Spleen (tissue), 11 donors: ENCODE measurements around the gene C11orf42. TPM values are rescaled to one million over a fixed set of nuclear protein-coding genes. Genes with fewer than 3 reads are reported as not detected.

Experiments
- DNase-seq: peaks from one replicate; pipeline ENCODE4 v3.0.0-alpha.2; 2020
- H3K27ac ChIP-seq, 8 donors: fragments of 200-600 bp; sonication (generic) in 7 of 8; 1 replicate in 4 of 8; 2 replicates in 4 of 8; pipeline versions ENCODE4 v1.5.0 to v1.8.0; 2016 to 2021; ENCODE audit warnings: inconsistent platforms in 4 of 8, mild to moderate bottlenecking in 4 of 8, moderate library complexity in 1 of 8
- H3K27me3 ChIP-seq, 7 donors: fragments of 200-600 bp; sonication (generic) in 6 of 7; replicated peaks in 1 of 7; 1 replicate in 4 of 7; 2 replicates in 3 of 7; pipeline versions ENCODE4 v1.5.0 to v1.8.0; 2016 to 2021; ENCODE audit warnings: inconsistent platforms in 3 of 7, mild to moderate bottlenecking in 1 of 7
- H3K36me3 ChIP-seq, 6 donors: fragments of 200-600 bp; sonication (generic) in 5 of 6; 1 replicate in 4 of 6; 2 replicates in 2 of 6; pipeline versions ENCODE4 v1.5.0 to v1.8.0; 2016 to 2021; ENCODE audit warnings: inconsistent platforms in 2 of 6
- H3K4me1 ChIP-seq, 6 donors: fragments of 200-600 bp; sonication (generic) in 5 of 6; 1 replicate in 3 of 6; 2 replicates in 3 of 6; pipeline versions ENCODE4 v1.5.0 to v1.8.0; 2016 to 2021; ENCODE audit warnings: inconsistent platforms in 3 of 6
- H3K4me3 ChIP-seq, 8 donors: fragments of 200-600 bp; sonication (generic) in 7 of 8; 1 replicate in 4 of 8; 2 replicates in 4 of 8; pipeline versions ENCODE4 v1.5.0 to v1.8.0; 2016 to 2021; ENCODE audit warnings: inconsistent platforms in 4 of 8, mild to moderate bottlenecking in 4 of 8, moderate library complexity in 2 of 8
- H3K9me3 ChIP-seq, 8 donors: fragments of 200-600 bp; sonication (generic) in 7 of 8; 1 replicate in 4 of 8; 2 replicates in 4 of 8; pipeline versions ENCODE4 v1.5.0 to v1.8.0; 2016 to 2021; ENCODE audit warnings: inconsistent platforms in 4 of 8
- CTCF ChIP-seq, 11 experiments: fragments of 200-600 bp in 7 of 11; fragments of 450-650 bp in 4 of 11; sonication (generic) in 4 of 11; IDR thresholded peaks in 8 of 11; conservative IDR thresholded peaks in 3 of 11; 1 replicate in 7 of 11; 2 replicates in 4 of 11; pipeline versions ENCODE4 v1.4.0 to v1.8.0; 2016 to 2021; ENCODE audit warnings: antibody characterized with exemption in 11 of 11, inconsistent platforms in 4 of 11, mild to moderate bottlenecking in 1 of 11
- POLR2A ChIP-seq, 3 donors: fragments of 450-650 bp; IDR thresholded peaks; one replicate each; pipeline ENCODE4 v1.5.1; 2017; ENCODE audit warnings: antibody characterized with exemption in 3 of 3, mild to moderate bottlenecking in 1 of 3
- POLR2AphosphoS5 ChIP-seq, 3 donors: sonication (generic); formaldehyde crosslinking; IDR thresholded peaks; one replicate each; pipeline ENCODE4 v1.5.1; 2017; ENCODE audit warnings: antibody characterized with exemption in 3 of 3
- WGBS, 5 donors: extraction: QIAGEN DNeasy Blood & Tissue Kit in 3 of 5; methylation state at CpG; one replicate each; pipeline versions ENCODE4 v1.1.5 to v1.1.7; 2013 to 2018; 5-methylcytosine and 5-hydroxymethylcytosine counted together
- intact Hi-C: fragments of 100-400 bp; cut with DNase I; formaldehyde crosslinking; loops from one replicate; pipeline ENCODE4 v1.15.0; 2023; ENCODE audit warnings: low total_unique reads
- polyA plus RNA-seq, 3 donors: library from polyadenylated mRNA; stranded (reverse); fragments of 200-250 nt; gene quantifications; one replicate each; pipeline ENCODE4 v1.2.1, GENCODE V29; 2013
- total RNA-seq, 7 donors: library from RNA; depleted of rRNA in 3 of 7; stranded (reverse); fragments of >200 nt in 3 of 7; fragmentation: NEBNext Ultra II Directional in 4 of 7; extraction: Animal tissue kit (Norgen Biotek cat#: 25700) in 4 of 7; gene quantifications; one replicate each; pipeline versions ENCODE4 v1.1.0 to v1.2.1, GENCODE V29; 2016 to 2021
- donor health status: healthy with polysubstance abuse.
- donor health status: DM: no; HTN: no; CAD: no; lungs with moderate emphysema.
- donor health status: DM: no; HTN: no; CAD: no.
- donor health status: Bipolar disorder and iron deficiency.
- donor health status: healthy.
- donor health status: DM: no; HTN: no; CAD: no.
- donor health status: DM: yes; HTN: yes; CAD: no.

The C11orf42 gene
- total and polyA plus RNA-seq, 10 donors = not detected

GRCh38 chr11:6210274-6210955 is 5.1 kb downstream of the C11orf42 start:
- H3K4me3 ChIP-seq = no peak overlapping the region
- peaks cover 0 to 100% (median 63%) of the 10 kb centered on the region in 6 donors for H3K36me3 ChIP-seq
- H3K4me1 ChIP-seq = peaks cover 0 to 6% (median 0%) of the 10 kb centered on the region in 6 donors
- no peaks in the 10 kb centered on the region for H3K9me3 ChIP-seq
- no peak for TF ChIP-seq POLR2AphosphoS5 (IDR thresholded peaks at IDR 0.05)
- no peak overlapping the region for H3K27ac ChIP-seq
- DNase-seq = no peak
- intact Hi-C loops = no loop called here
- WGBS, 5 donors = 96 to 99% (median 97%) methylated on average over 9 of the region's 9 CpGs
- no peaks in the 10 kb centered on the region for H3K27me3 ChIP-seq

- DNase-seq = peak; percentile 74
- no peak for TF ChIP-seq POLR2A (IDR thresholded peaks at IDR 0.05)
- peak in 1 of 3 donors; percentile 48 for TF ChIP-seq POLR2AphosphoS5 (IDR thresholded peaks at IDR 0.05)
- no peak for TF ChIP-seq CTCF (IDR thresholded peaks at IDR 0.05 in 8 of 11, conservative IDR thresholded peaks at IDR 0.05 in 3 of 11)
- peaks cover 0 to 2% (median 0%) of the 10 kb centered on the region in 6 donors for H3K4me1 ChIP-seq
- H3K4me3 ChIP-seq = no peak overlapping the region
- H3K36me3 ChIP-seq = peaks cover 0 to 100% (median 91%) of the 10 kb centered on the region in 6 donors
- 96 to 98% (median 97%) methylated on average over 8 to 10 of the region's 10 CpGs for WGBS, 5 donors
- no peaks in the 10 kb centered on the region for H3K9me3 ChIP-seq
- intact Hi-C loops = no loop called here
- H3K27me3 ChIP-seq = no peaks in the 10 kb centered on the region
- no peak overlapping the region for H3K27ac ChIP-seq
Measured at GRCh38 chr11:6214530-6214929, 9.2 kb downstream of the C11orf42 start.

GRCh38 chr11:6216501-6216900 is 11.1 kb downstream of the C11orf42 start:
- peaks cover 0 to 100% (median 82%) of the 10 kb centered on the region in 6 donors for H3K36me3 ChIP-seq
- no peak overlapping the region for H3K4me3 ChIP-seq
- H3K4me1 ChIP-seq = peaks cover 0 to 5% (median 2%) of the 10 kb centered on the region in 6 donors
- TF ChIP-seq POLR2A (IDR thresholded peaks at IDR 0.05) = no peak
- TF ChIP-seq CTCF (IDR thresholded peaks at IDR 0.05 in 8 of 11, conservative IDR thresholded peaks at IDR 0.05 in 3 of 11) = no peak
- no peak for TF ChIP-seq POLR2AphosphoS5 (IDR thresholded peaks at IDR 0.05)
- no peaks in the 10 kb centered on the region for H3K27me3 ChIP-seq
- 94 to 98% (median 95%) methylated on average over 4 of the region's 4 CpGs for WGBS, 5 donors
- H3K9me3 ChIP-seq = no peaks in the 10 kb centered on the region
- H3K27ac ChIP-seq = no peak overlapping the region
- intact Hi-C loops = no loop called here
- no peak for DNase-seq

GRCh38 chr11:6217722-6218121 is 12.4 kb downstream of the C11orf42 start:
- DNase-seq = no peak
- Histone ChIP-seq H3K36me3 (peaks cover 4 to 100% (median 84%) of the 10 kb centered on the region in 6 donors), H3K4me3 (no peak overlapping the region), H3K27me3 (no peaks in the 10 kb centered on the region), H3K27ac (no peak overlapping the region), H3K4me1 (peaks cover 0 to 5% (median 2%) of the 10 kb centered on the region in 6 donors), H3K9me3 (no peaks in the 10 kb centered on the region)
- WGBS, 5 donors = 83 to 97% (median 94%) methylated on average over 8 to 19 of the region's 19 CpGs
- intact Hi-C loops = no loop called here
- no peak for TF ChIP-seq POLR2A (IDR thresholded peaks at IDR 0.05)
- TF ChIP-seq POLR2AphosphoS5 (IDR thresholded peaks at IDR 0.05) = peak in 1 of 3 donors; percentile 44

GRCh38 chr11:6219359-6219758 is 14.0 kb downstream of the C11orf42 start:
- 55 to 71% (median 63%) methylated on average over 2 of the region's 2 CpGs for WGBS, 5 donors
- peaks cover 10 to 100% (median 92%) of the 10 kb centered on the region in 6 donors for H3K36me3 ChIP-seq
- intact Hi-C loops = no loop called here

More at GRCh38 chr11:6219359-6219758, 14.0 kb downstream of the C11orf42 start:
- no peak for DNase-seq
- no peaks in the 10 kb centered on the region for H3K27me3 ChIP-seq
- H3K4me3 ChIP-seq = no peak overlapping the region
- H3K27ac ChIP-seq = no peak overlapping the region
- peaks cover 0 to 5% (median 2%) of the 10 kb centered on the region in 6 donors for H3K4me1 ChIP-seq
- TF ChIP-seq POLR2A (IDR thresholded peaks at IDR 0.05) (no peak), POLR2AphosphoS5 (IDR thresholded peaks at IDR 0.05) (no peak), CTCF (IDR thresholded peaks at IDR 0.05 in 8 of 11, conservative IDR thresholded peaks at IDR 0.05 in 3 of 11) (no peak)
- H3K9me3 ChIP-seq = no peaks in the 10 kb centered on the region
